Activated CD8-positive, alpha-beta memory T cell treated with anti-CD3 and anti-CD28 coated beads for 36 hours (primary cell): Measurements from ENCODE around the gene ANKRD11. TPM values are rescaled to one million over a fixed set of nuclear protein-coding genes. Genes with fewer than 3 reads are reported as not detected.

Experiments
- CTCF ChIA-PET: fragments of 350-600 bp; sonication (Branson Sonifier 250); formaldehyde crosslinking; loops from one replicate; lab custom pipeline; 2021; ENCODE audit warnings: antibody characterized with exemption; lab: Charles Lee
- POLR2A ChIA-PET: fragments of 350-600 bp; sonication (Branson Sonifier 250); formaldehyde crosslinking; loops from one replicate; lab custom pipeline; 2021; ENCODE audit warnings: antibody characterized with exemption; lab: Charles Lee
- total RNA-seq, 2 experiments: library from RNA; stranded (reverse); gene quantifications; one replicate each; pipeline ENCODE4 v1.2.3, GENCODE V29; 2021

ANKRD11 gene
- total RNA-seq, 2 experiments from 2014 or later, result 152 to 159 TPM

GRCh38 chr16:89219365-89219764 is 271.0 kb downstream of the ANKRD11 start:
- CTCF ChIA-PET, result interaction anchor here (1.0 kb wide), 1 partner anchor 21 kb away, joined by 4 read pairs; no protein-coding TSS in a partner anchor

More at GRCh38 chr16:89219365-89219764, 271.0 kb downstream of the ANKRD11 start:
- POLR2A ChIA-PET, result no interaction called here

Other genes with a start within 250 kb of the ANKRD11 start
- gene SPG7, start 17.8 kb upstream of the ANKRD11 start, total RNA-seq, result 10 to 100 TPM; 71.9 to 79.6 TPM
- 1,000 to 10,000 TPM; 2,645 to 2,648 TPM for gene RPL13, start 70.1 kb upstream of the ANKRD11 start, total RNA-seq
- gene CPNE7, start 85.2 kb upstream of the ANKRD11 start, total RNA-seq, result 1 to 10 TPM; 5.6 to 7.0 TPM
- not detected for gene DPEP1, start 123.1 kb upstream of the ANKRD11 start, total RNA-seq
- gene CHMP1A, start 167.1 kb upstream of the ANKRD11 start, total RNA-seq, result 10 to 100 TPM; 80.5 to 80.8 TPM
- gene SPATA33, start 167.3 kb upstream of the ANKRD11 start, total RNA-seq, result 10 to 100 TPM; 13.7 to 14.4 TPM
- 10 to 100 TPM; 89.7 to 93.2 TPM for gene CDK10, start 196.1 kb upstream of the ANKRD11 start, total RNA-seq
- gene SPATA2L, start 211.1 kb upstream of the ANKRD11 start, total RNA-seq, result 1 to 10 TPM; 7.4 to 7.9 TPM
- 1 to 10 TPM; 2.0 to 2.6 TPM for gene VPS9D1, start 230.3 kb upstream of the ANKRD11 start, total RNA-seq
- gene ZNF276, start 231.0 kb upstream of the ANKRD11 start, total RNA-seq, result 10 to 100 TPM; 28.7 to 28.9 TPM